Embryonic facial prominence (tissue), 1 donor: Measurements from ENCODE around the gene MAGEA10.
"Not testable (repeated sequence)": the region's sequence is repeated elsewhere in the genome, so short reads cannot be mapped to it uniquely, and the experiment has no call there.

Experiments used
- DNase-seq: peaks from one replicate; pipeline ENCODE4 v3.0.0-alpha.2; 2016; ENCODE audit errors: extremely low spot score

The MAGEA10 gene

GRCh38 chrX:152138388-152138784 lies at the start of gene MAGEA10:
MAGEA10 (minus strand) TSS chrX:152138577; CDS start chrX:152135620, 2,957 bp downstream.
- DNase-seq, result no peak

DNA sequence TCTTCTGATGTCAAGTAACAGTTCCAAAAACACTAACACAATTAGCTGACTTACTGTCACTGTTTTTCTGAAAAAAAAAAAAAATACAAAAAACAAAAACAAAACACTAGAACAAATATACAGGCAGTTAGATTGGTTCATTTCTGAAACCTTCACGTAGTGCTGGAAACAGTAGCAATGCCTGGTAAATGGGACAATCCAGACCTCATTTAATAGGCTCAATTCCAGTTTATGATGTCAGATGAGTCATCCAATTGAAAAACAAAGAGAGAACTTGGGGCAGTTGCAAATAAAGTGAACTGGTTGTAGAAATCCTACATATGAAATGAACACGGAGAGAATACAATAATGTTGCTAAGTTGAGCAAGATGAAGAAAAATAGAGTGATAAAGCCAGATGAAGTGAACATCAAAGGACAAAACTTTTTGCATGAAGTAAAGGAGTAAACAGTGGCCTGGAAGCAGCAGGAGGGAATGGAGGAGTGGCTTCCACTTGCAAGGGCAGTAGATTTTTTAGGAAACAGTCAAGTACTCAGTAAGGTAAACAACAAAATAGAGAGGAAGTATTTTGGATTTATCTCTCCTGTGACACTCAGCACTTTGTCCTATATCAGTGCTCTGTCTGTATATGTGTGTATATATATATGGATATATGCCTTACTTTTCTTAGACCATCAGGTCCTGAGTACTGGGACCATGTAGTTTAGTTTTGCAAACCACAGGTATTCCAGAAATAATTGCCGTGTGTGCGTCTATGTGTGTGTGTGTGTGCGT lies 39.3 kb upstream of the MAGEA10 start:
- no peak for DNase-seq

GRCh38 chrX:152177052-152177451 lies 38.7 kb upstream of the MAGEA10 start:
- DNase-seq, result no peak

DNA sequence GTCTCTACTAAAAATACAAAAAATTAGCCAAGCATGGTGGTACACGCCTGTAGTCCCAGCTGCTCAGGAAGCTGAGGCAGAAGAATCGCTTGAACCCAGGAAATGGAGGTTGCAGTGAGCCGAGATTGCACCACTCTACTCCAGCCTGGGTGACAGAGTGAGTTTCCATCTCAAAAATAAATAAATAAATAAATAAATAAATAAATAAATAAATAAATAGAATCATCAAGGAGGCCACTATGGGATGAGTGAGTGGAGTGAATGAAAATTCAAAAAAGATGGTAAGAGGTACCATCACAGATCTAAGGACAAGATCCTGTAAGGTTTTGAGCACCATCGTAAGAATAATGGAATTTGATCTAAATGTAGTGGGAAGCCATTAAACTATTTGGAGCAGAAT lies 37.5 kb upstream of the MAGEA10 start:
- DNase-seq, result not testable (repeated sequence)

GRCh38 chrX:152173923-152174322 lies 35.5 kb upstream of the MAGEA10 start:
- not testable (repeated sequence) for DNase-seq

DNA sequence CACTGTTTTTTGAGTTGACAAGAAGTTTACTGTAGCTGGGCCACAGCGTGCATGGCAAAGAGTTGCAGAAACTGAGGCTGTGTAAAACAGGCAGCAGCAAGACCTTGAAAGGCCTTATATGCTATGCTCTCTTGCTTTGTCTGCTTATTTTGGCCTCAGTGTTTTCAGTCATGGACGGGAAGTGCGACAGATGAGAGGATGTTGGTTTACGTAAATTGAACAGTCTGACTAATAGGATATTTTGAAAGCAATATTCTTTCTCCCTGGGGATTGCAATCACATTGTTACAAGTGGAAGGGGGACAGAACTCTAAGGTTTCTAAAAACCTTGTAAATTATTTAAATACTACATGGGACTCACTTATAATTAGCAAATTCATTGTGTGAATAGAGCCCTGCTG lies 32.2 kb upstream of the MAGEA10 start:
- DNase-seq, result no peak

DNA sequence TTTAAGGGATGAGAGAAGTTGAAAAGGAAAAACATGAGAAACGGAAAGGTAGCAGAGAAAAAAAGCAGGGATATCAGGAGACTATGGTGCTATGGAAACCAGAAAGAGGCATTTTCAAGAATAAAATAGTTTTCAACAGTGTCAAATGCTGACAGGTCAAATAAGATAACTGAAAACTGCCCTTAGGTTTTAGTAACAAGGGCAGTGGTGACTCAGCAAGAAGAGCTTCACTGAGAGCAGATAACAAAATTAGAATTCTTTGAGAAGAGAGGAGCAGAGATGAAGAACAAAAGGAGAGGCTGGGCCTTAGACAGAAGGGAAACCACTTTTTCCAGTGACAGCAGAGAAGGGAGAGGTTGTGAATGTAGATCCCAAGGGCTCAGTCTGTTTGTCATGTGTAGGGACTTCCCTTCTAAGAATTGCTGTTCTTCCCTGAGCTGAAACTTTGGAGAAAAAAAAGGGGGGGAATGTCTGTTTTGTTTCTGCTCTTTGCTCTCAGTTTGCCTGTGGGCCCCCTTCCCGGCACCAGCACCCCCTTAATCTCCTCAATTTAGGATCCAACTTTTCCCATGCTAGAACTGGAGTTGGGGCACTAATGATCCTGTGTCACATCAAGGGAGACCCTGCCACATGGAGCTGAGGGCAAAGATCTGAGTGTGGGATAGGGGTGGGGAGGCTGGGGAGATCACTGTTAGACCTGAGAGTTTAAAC lies 26.8 kb upstream of the MAGEA10 start:
- DNase-seq, result no peak

DNA sequence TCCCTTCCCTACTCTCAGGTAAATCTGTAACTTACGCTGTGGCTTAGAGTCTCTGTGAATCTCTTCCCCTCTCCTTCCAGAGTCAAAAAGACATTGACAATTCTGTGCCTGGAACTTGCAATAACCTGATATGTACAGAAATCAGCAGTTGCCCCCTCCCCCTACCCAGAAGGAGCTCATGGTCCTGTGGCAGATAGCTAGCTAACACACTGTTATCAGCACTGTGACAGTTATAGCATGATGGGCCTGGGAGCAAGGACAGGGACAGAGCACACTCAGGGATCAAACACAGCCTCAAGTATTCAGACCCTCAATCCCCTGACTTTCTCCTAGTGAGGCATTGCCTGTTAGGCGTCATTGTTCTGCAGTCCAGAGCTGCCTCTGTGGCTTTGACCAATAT lies 18.7 kb upstream of the MAGEA10 start:
- DNase-seq, result no peak

GRCh38 chrX:152155766-152156310 lies 17.5 kb upstream of the MAGEA10 start:
- no peak for DNase-seq

DNA sequence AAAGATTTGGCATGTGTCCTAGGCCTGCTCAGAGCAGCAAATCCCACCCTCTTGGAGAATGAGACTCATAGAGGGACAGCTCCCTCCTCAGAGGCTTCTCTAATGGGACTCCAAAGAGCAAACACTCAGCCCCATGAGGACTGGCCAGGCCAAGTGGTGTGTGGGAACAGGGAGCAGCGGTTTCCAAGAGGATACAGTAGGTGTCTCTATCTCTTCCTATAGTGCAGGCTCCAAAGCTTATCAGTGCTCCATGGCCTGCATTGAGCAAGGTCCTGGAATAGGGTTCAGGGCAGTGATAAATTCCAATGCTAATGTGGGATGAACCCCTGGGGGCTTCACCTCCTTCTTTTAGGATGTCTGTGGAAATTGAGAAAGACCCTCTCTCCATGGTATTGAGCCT lies 15.7 kb upstream of the MAGEA10 start:
- DNase-seq, result no peak

- DNase-seq, result no peak
These were observed 12.9 kb upstream of the MAGEA10 start for GRCh38 chrX:152151256-152151655.

DNA sequence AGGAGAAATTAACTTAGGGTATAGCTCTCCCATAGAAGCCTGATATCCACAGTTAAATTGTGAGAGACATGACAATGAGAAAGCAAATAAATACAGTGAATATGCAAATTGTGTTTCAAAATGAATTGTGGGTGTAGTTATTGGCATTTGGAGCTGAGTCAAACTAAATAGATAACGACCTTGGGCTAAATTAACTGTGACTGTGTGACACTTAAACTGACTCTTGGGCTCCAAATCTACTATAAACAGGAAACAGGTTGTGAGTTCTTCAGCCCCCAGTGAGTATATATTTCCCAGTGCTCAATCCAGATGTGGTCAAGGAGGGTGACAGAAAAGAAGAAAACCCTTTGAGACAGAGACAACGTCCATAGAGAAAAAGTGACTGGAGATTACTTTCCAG lies 11.3 kb upstream of the MAGEA10 start:
- no peak for DNase-seq

DNA sequence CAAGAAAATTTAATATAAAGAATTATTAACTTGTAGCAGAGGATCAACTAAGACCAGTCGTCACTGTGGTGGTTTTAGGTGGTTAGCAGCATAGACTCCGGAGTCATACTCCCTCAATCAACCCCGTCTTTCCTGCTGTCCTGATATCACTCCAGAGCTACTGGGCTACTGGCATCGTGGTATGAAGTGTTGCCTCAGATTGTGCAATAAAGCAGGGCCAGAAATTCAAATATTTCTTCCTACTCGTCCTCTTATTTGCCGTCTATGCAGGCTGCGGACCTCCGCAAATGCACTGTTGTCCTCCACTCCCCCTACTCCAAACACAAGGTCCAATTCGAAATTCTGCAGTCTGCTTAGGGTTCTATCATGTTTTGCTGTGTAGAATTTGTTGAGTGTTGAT lies 1.2 kb upstream of the MAGEA10 start:
- no peak for DNase-seq

GRCh38 chrX:152137771-152138387 lies 498 bp downstream of the MAGEA10 start:
- DNase-seq, result no peak

GRCh38 chrX:152136312-152136711 lies 2.1 kb downstream of the MAGEA10 start:
- DNase-seq, result no peak

DNA sequence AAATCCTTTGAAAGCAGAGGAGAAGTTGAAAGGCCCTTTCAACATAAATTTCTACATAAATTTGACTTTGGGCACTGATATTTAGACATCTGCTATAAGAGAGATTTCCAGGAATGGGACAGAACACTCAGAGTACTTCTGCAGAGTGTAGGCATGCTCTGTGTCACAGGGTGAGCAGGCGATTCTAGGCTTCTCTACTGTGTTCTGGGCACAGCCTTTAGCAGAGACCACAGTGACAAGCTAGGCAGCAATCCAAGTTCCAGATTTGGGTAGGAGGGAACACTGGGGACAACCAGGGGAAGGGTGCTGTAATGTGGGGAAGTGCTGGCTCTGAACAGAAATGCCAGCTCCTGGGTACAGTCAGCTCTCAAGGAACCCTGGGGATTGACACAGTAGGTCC lies 6.9 kb downstream of the MAGEA10 start:
- DNase-seq, result no peak

DNA sequence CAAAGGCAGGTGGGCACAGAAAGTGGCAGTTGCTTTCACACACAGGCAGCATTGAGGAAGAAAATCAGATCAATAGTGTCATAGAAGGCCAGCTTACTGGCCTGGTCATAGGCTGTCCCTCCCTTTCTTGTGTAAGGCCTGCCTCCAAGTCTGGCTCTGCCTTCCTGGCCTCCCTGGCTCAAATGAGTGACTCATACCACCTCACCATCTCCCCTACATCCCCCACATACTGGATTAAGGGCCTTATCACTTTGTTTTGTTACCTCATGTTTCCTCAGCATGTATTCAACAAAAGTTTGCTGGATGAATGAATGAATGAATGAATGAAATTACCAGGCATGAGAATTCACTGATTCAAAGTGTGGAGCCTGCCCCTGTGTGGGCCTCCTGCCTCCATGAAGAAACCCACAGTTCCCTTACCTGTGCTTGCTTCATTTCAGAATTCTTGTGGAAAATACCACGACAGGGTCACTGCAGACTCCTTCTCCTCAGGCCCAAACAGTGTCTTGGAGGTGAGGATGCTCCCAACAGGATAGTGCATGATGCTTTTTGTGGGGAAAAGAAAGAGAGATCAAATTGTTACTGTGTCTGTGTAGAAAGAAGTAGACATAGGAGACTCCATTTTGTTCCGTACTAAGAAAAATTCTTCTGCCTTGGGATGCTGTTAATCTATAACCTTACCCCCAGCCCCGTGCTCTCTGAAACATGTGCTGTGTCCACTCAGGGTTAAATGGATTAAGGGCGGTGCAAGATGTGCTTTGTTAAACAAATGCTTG lies 9.1 kb downstream of the MAGEA10 start:
- not testable (repeated sequence) for DNase-seq

DNA sequence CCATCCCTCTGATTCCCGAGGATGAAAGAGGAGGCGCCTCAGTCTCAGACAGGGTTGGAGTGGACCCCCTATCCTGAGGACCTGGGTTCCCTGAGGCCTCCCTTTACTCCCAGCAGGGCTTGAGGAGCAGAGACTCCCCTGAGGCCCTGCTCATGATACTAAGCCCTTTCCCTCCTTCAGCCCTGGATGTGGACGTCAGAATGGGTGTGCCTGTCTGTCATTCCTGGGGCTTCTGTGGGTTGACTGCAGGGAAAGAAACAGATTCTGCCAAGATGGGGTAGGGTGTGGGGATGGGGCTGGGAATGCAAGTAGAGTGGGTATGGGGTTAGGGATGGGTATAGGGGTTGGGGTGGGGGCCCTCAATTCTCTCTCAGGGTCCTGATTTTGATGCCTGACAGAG lies 21.1 kb downstream of the MAGEA10 start:
- no peak for DNase-seq

GRCh38 chrX:152108527-152108926 lies 29.9 kb downstream of the MAGEA10 start:
- DNase-seq, result no peak

GRCh38 chrX:152103866-152104265 lies 34.5 kb downstream of the MAGEA10 start:
- DNase-seq, result no peak

GRCh38 chrX:152086141-152086540 lies 52.2 kb downstream of the MAGEA10 start:
- DNase-seq, result no peak
